ENCODE measurements around the gene RTEL1. TPM values are rescaled to one million over a fixed set of nuclear protein-coding genes. Genes with fewer than 3 reads are reported as not detected.

Gene RTEL1
- total RNA-seq, 1 donor from 2014 or later: 20.2 TPM

GRCh38 chr20:63625771-63626423, 32.2 kb upstream of the RTEL1 start:
- peaks cover 8% of the 10 kb centered on the region for H3K27me3 Mint-ChIP-seq (ENCODE audit: unreplicated experiment)
- DNase-seq (ENCODE audit: low spot score): peak; percentile 26
- peak overlapping the region; percentile 82 for H3K4me3 Mint-ChIP-seq (ENCODE audit: unreplicated experiment)
- H3K27ac Mint-ChIP-seq (ENCODE audit: unreplicated experiment): peak overlapping the region; percentile 84
- H3K9me3 Mint-ChIP-seq (ENCODE audit: unreplicated experiment): no peaks in the 10 kb centered on the region
- peaks cover 19% of the 10 kb centered on the region for H3K4me1 Mint-ChIP-seq (ENCODE audit: unreplicated experiment)
- peaks cover 9% of the 10 kb centered on the region for H3K36me3 Mint-ChIP-seq (ENCODE audit: low read depth, unreplicated experiment)
- no peak for TF ChIP-seq CTCF (IDR thresholded peaks at IDR 0.05; ENCODE audit: unreplicated experiment)

GRCh38 chr20:63626424-63627128, 31.5 kb upstream of the RTEL1 start, which contains the start of gene GMEB2:
GMEB2 (minus strand) TSS chr20:63627101; CDS start chr20:63619397, 7,704 bp downstream.
- Mint-ChIP-seq H3K4me1 (ENCODE audit: unreplicated experiment) (peaks cover 22% of the 10 kb centered on the region), H3K27ac (ENCODE audit: unreplicated experiment) (peak within 1 kb of the TSS; percentile 84), H3K36me3 (ENCODE audit: low read depth, unreplicated experiment) (peaks cover 9% of the 10 kb centered on the region), H3K27me3 (ENCODE audit: unreplicated experiment) (peaks cover 7% of the 10 kb centered on the region), H3K9me3 (ENCODE audit: unreplicated experiment) (no peaks in the 10 kb centered on the region), H3K4me3 (ENCODE audit: unreplicated experiment) (peak within 1 kb of the TSS; percentile 82)
- peak; percentile 68 for DNase-seq (ENCODE audit: low spot score)
- no peak for TF ChIP-seq CTCF (IDR thresholded peaks at IDR 0.05; ENCODE audit: unreplicated experiment)

- peak; percentile 95 for DNase-seq (ENCODE audit: low spot score)
- peaks cover 21% of the 10 kb centered on the region for H3K4me1 Mint-ChIP-seq (ENCODE audit: unreplicated experiment)
- no peak overlapping the region for H3K27ac Mint-ChIP-seq (ENCODE audit: unreplicated experiment)
- peaks cover 9% of the 10 kb centered on the region for H3K36me3 Mint-ChIP-seq (ENCODE audit: low read depth, unreplicated experiment)
- H3K9me3 Mint-ChIP-seq (ENCODE audit: unreplicated experiment): no peaks in the 10 kb centered on the region
- H3K4me3 Mint-ChIP-seq (ENCODE audit: unreplicated experiment): peak overlapping the region; percentile 82
- peaks cover 7% of the 10 kb centered on the region for H3K27me3 Mint-ChIP-seq (ENCODE audit: unreplicated experiment)
- TF ChIP-seq CTCF (IDR thresholded peaks at IDR 0.05; ENCODE audit: unreplicated experiment): no peak
Observed at GRCh38 chr20:63627129-63627750, 30.9 kb upstream of the RTEL1 start.

- Mint-ChIP-seq H3K4me3 (ENCODE audit: unreplicated experiment) (peak overlapping the region; percentile 89), H3K4me1 (ENCODE audit: unreplicated experiment) (peaks cover 16% of the 10 kb centered on the region), H3K36me3 (ENCODE audit: low read depth, unreplicated experiment) (peaks cover 9% of the 10 kb centered on the region), H3K27ac (ENCODE audit: unreplicated experiment) (no peak overlapping the region), H3K27me3 (ENCODE audit: unreplicated experiment) (peaks cover 7% of the 10 kb centered on the region), H3K9me3 (ENCODE audit: unreplicated experiment) (no peaks in the 10 kb centered on the region)
- TF ChIP-seq CTCF (IDR thresholded peaks at IDR 0.05; ENCODE audit: unreplicated experiment): no peak
- no peak for DNase-seq (ENCODE audit: low spot score)
Observed at GRCh38 chr20:63627751-63628245, 30.3 kb upstream of the RTEL1 start.

Data from endothelial cell (in vitro differentiated cells).